Measurements from ENCODE around the gene MAPRE3.

MAPRE3 gene

DNA sequence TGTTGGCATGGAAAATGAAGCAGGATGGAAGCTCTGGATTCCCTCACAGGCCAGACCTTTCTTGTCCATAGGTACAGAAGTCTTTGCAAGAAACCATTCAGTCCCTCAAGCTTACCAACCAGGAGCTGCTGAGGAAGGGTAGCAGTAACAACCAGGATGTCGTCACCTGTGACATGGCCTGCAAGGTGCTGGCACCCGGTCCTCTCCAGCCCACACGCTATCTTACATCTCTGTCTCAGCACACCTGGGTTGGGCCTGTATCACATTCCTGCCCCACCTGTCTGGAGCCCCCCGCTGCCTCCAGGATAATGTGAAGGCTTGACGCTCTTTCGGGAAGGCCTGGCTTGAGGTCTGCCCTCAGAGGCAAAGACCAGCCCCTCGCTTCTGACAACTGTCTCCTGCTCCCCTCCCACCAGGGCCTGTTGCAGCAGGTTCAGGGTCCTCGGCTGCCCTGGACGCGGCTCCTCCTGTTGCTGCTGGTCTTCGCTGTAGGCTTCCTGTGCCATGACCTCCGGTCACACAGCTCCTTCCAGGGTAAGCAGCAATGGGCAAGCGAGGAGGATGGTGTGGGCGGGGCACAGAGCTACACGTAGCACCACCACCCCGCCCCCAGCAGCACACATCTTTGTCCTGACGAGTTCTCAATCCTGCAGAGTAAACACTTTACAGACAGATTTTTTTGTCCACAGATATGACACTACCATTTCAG, 68.3 kb downstream of the MAPRE3 start:
- DNase-seq (ENCODE audit: low read depth), result no peak
- TF ChIP-seq, protein P1, sequence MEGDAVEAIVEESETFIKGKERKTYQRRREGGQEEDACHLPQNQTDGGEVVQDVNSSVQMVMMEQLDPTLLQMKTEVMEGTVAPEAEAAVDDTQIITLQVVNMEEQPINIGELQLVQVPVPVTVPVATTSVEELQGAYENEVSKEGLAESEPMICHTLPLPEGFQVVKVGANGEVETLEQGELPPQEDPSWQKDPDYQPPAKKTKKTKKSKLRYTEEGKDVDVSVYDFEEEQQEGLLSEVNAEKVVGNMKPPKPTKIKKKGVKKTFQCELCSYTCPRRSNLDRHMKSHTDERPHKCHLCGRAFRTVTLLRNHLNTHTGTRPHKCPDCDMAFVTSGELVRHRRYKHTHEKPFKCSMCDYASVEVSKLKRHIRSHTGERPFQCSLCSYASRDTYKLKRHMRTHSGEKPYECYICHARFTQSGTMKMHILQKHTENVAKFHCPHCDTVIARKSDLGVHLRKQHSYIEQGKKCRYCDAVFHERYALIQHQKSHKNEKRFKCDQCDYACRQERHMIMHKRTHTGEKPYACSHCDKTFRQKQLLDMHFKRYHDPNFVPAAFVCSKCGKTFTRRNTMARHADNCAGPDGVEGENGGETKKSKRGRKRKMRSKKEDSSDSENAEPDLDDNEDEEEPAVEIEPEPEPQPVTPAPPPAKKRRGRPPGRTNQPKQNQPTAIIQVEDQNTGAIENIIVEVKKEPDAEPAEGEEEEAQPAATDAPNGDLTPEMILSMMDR (conservative IDR thresholded peaks at IDR 0.05; ENCODE audit: low read length), result no peak
- H3K4me3 ChIP-seq (ENCODE audit: low read length), result no peak overlapping the region

DNA sequence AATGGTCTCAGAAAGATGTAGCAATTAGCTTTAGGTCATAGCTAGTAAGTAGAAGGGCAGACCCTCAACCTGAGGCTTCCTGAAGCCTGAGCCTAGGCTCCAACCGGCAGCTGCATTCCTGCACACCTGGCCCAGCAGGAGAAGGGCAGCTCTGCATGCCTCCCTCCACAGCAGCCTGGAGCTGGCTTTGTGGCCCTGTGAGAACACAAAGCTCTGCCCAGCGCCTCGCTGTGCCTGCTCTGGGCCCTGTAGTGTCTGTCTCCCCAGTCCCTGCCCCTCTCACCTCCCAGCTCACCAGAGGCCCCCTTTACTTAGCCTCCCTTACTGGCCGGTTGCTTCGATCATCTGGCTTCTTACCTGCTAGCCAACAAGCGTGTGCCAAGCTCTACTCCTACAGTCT, 69.0 kb downstream of the MAPRE3 start:
- TF ChIP-seq, protein P1 (conservative IDR thresholded peaks at IDR 0.05; ENCODE audit: low read length), result no peak
- DNase-seq (ENCODE audit: low read depth), result no peak

DNA sequence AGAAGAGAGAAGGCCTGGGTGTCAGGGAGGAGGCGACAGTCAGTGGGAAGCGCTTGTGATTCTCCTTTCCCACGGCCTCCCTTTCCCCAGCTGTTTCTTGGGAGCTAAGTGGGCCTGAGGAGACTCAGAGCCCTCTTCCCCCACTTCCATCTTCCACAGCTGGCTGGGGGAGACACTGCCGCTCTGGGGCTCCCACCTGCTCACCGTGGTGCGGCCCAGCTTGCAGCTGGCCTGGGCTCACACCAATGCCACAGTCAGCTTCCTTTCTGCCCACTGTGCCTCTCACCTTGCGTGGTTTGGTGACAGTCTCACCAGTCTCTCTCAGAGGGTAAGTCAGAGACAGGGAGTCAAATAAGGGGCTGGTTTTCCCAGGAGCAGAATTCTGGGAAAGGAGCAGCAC, 69.4 kb downstream of the MAPRE3 start:
- DNase-seq (ENCODE audit: low read depth), result no peak
- TF ChIP-seq, protein P1 (conservative IDR thresholded peaks at IDR 0.05; ENCODE audit: low read length), result no peak
- H3K4me3 ChIP-seq (ENCODE audit: low read length), result no peak overlapping the region

More for the DNA sequence above, 69.0 kb downstream of the MAPRE3 start:
- H3K4me3 ChIP-seq (ENCODE audit: low read length), result no peak overlapping the region

DNA sequence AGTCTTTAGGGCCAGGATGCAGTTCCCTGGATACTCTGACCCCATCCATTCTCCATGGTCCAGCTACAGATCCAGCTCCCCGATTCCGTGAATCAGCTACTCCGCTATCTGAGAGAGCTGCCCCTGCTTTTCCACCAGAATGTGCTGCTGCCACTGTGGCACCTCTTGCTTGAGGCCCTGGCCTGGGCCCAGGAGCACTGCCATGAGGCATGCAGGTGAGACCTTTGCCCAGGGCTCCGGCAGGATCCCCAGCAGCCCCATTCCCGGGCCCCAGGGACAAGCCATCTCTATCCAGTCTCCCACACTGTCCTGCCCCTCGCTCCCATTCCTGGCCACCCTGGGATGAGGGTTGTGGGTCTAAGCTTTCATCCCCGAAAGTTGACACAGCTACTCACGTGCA, 69.8 kb downstream of the MAPRE3 start:
- no peak for DNase-seq (ENCODE audit: low read depth)
- no peak overlapping the region for H3K4me3 ChIP-seq (ENCODE audit: low read length)
- TF ChIP-seq, protein P1 (conservative IDR thresholded peaks at IDR 0.05; ENCODE audit: low read length), result no peak

DNA sequence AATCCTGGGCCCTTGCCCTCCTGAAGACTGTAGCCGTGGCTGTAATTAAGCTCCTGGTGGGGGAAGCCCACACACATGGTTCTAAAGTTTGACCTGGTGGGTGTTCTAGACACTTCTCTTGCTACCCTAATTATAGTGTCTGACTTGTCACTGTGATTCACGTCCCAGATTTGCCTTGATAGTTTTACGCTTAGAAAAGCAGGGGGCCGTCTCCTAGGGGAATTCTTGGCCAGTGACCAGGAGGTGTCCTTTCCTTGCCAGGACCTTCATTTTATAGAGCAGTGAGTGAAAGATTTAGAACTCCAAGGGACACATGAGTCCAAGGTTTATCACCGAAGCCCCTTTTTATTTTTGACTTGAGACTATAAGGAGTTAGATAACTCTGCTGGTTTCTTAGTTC, 71.3 kb downstream of the MAPRE3 start:
- no peak overlapping the region for H3K4me3 ChIP-seq (ENCODE audit: low read length)
- TF ChIP-seq, protein P1 (conservative IDR thresholded peaks at IDR 0.05; ENCODE audit: low read length), result no peak
- no peak for DNase-seq (ENCODE audit: low read depth)

DNA sequence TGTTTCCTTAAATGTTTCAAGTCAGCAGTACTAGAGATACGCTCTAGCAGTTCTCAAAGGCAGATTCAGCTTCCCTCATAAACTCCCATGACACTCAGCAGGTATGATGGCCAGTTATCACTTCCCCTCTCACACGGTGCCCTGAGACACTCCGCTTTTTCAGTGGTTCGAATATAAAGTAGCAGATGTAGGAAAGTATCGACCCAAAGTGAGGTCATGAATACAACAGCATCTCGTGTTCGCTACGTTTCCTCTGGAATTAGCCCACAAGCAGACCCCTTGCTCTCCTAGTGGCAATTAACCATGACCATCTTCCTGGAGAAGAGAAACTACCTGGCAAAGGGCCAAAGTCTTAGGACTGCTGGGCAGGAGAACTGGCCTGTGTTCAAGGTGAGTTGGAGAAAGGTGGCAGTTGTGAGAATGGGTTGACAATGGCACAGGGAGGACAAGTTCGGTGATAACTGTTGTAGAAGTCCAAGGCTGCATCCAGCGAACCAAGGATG, 71.8 kb downstream of the MAPRE3 start:
- TF ChIP-seq, protein P1 (conservative IDR thresholded peaks at IDR 0.05; ENCODE audit: low read length), result no peak
- H3K4me3 ChIP-seq (ENCODE audit: low read length), result no peak overlapping the region
- DNase-seq (ENCODE audit: low read depth), result no peak

DNA sequence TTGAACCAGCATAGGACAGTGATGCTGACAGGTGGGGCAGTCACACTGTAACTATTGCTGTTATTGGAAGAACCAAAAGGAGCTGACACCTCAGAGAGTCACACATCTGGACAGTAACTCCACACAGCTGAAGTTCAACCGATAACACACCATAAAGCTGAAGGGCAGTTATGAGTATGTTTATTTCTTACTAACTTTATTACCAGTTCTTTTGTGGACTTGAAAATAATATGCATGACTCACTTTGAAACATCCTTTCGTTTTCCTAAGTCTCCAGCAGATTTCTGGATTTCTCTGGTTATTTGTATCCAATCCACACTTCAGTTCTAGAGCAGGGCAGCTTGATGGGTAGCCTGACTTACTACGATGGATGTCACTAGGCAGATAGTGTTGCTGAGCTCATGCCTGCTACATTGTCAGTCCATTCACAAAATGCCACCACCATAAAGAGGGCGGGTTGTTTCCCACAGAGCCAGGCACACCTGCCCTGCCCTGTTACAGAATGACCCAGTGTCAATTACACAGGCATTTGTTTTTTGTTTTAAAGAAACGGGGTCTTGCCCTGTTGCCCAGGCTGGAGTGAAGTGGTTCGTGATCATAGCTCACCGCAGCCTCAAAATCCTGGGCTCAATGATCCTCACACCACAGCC, 72.7 kb downstream of the MAPRE3 start:
- TF ChIP-seq, protein P1 (conservative IDR thresholded peaks at IDR 0.05; ENCODE audit: low read length), result no peak
- no peak overlapping the region for H3K4me3 ChIP-seq (ENCODE audit: low read length)
- DNase-seq (ENCODE audit: low read depth), result no peak

Data from AG10803 (cell line).